ENCODE data around the gene SPATA13.
"Not testable (repeated sequence)": the region's sequence is repeated elsewhere in the genome, so short reads cannot be mapped to it uniquely, and the experiment has no call there.

DNA sequence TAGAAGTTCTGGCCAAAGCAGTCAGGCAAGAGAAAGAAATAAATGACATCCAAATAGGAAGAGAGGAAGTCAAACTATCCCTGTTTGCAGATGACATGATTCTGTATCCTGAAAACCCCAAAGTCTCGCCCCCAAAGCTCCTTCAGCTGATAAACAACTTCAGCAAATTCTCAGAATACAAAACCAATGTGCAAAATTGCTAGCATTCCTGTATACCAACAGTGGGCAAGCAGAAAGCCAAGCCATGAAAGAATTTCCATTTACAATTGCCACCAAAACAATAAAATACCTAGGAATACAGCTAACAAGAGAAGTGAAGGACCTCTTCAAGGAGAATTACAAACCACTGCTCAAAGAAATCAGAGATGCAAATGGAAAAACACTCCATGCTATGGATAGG lies 44.6 kb downstream of the SPATA13 start:
- TF ChIP-seq, protein P1, sequence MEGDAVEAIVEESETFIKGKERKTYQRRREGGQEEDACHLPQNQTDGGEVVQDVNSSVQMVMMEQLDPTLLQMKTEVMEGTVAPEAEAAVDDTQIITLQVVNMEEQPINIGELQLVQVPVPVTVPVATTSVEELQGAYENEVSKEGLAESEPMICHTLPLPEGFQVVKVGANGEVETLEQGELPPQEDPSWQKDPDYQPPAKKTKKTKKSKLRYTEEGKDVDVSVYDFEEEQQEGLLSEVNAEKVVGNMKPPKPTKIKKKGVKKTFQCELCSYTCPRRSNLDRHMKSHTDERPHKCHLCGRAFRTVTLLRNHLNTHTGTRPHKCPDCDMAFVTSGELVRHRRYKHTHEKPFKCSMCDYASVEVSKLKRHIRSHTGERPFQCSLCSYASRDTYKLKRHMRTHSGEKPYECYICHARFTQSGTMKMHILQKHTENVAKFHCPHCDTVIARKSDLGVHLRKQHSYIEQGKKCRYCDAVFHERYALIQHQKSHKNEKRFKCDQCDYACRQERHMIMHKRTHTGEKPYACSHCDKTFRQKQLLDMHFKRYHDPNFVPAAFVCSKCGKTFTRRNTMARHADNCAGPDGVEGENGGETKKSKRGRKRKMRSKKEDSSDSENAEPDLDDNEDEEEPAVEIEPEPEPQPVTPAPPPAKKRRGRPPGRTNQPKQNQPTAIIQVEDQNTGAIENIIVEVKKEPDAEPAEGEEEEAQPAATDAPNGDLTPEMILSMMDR (tag by site-specific recombination; IDR thresholded peaks at IDR 0.05) = not testable (repeated sequence)
- TF ChIP-seq, protein P2, sequence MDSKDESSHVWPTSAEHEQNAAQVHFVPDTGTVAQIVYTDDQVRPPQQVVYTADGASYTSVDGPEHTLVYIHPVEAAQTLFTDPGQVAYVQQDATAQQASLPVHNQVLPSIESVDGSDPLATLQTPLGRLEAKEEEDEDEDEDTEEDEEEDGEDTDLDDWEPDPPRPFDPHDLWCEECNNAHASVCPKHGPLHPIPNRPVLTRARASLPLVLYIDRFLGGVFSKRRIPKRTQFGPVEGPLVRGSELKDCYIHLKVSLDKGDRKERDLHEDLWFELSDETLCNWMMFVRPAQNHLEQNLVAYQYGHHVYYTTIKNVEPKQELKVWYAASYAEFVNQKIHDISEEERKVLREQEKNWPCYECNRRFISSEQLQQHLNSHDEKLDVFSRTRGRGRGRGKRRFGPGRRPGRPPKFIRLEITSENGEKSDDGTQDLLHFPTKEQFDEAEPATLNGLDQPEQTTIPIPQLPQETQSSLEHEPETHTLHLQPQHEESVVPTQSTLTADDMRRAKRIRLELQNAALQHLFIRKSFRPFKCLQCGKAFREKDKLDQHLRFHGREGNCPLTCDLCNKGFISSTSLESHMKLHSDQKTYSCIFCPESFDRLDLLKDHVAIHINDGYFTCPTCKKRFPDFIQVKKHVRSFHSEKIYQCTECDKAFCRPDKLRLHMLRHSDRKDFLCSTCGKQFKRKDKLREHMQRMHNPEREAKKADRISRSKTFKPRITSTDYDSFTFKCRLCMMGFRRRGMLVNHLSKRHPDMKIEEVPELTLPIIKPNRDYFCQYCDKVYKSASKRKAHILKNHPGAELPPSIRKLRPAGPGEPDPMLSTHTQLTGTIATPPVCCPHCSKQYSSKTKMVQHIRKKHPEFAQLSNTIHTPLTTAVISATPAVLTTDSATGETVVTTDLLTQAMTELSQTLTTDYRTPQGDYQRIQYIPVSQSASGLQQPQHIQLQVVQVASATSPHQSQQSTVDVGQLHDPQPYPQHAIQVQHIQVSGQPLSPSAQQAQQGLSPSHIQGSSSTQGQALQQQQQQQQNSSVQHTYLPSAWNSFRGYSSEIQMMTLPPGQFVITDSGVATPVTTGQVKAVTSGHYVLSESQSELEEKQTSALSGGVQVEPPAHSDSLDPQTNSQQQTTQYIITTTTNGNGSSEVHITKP (tag by site-specific recombination; IDR thresholded peaks at IDR 0.05) = not testable (repeated sequence)
- not testable (repeated sequence) for TF ChIP-seq ZNF768 (tag by site-specific recombination; IDR thresholded peaks at IDR 0.05)

All from HEK293 (cell line).